ACC112 (cell line): Measurements from ENCODE around the gene CCHCR1.

ENCODE experiments used
- H2AFZ ChIP-seq: fragments of 200-600 bp; sonication (generic); one replicate; pipeline ENCODE4 v1.6.0; 2017; ENCODE audit warnings: antibody characterized with exemption, low read length; ENCODE audit not compliant: unreplicated experiment
- H3K27ac ChIP-seq: fragments of 200-600 bp; sonication (generic); 2 replicates; pipeline ENCODE4 v1.5.1; 2014; ENCODE audit warnings: low read depth, mild to moderate bottlenecking, antibody characterized with exemption, low read length, moderate library complexity
- H3K27me3 ChIP-seq: fragments of 200-600 bp; sonication (generic); 2 replicates; pipeline ENCODE4 v1.6.1; 2014; ENCODE audit warnings: mild to moderate bottlenecking, antibody characterized with exemption, low read length, moderate library complexity, mixed read lengths; ENCODE audit not compliant: insufficient read depth
- H3K36me3 ChIP-seq: fragments of 200-600 bp; sonication (generic); 2 replicates; pipeline ENCODE4 v1.6.1; 2016; ENCODE audit warnings: mild to moderate bottlenecking, antibody characterized with exemption, low read length, moderate library complexity, mixed read lengths; ENCODE audit not compliant: insufficient read depth
- H3K4me1 ChIP-seq: fragments of 200-600 bp; sonication (generic); one replicate; pipeline ENCODE4 v1.6.1; 2016; ENCODE audit warnings: low read length, mixed read lengths; ENCODE audit not compliant: insufficient read depth, unreplicated experiment, control insufficient read depth
- H3K4me3 ChIP-seq: fragments of 200-600 bp; sonication (generic); 2 replicates; pipeline ENCODE4 v1.5.1; 2014; ENCODE audit warnings: mild to moderate bottlenecking, low read depth, low read length
- H3K79me2 ChIP-seq: fragments of 200-600 bp; sonication (generic); one replicate; pipeline ENCODE4 v1.6.0; 2016; ENCODE audit warnings: low read length; ENCODE audit not compliant: control insufficient read depth, unreplicated experiment, insufficient read depth

The CCHCR1 gene

DNA sequence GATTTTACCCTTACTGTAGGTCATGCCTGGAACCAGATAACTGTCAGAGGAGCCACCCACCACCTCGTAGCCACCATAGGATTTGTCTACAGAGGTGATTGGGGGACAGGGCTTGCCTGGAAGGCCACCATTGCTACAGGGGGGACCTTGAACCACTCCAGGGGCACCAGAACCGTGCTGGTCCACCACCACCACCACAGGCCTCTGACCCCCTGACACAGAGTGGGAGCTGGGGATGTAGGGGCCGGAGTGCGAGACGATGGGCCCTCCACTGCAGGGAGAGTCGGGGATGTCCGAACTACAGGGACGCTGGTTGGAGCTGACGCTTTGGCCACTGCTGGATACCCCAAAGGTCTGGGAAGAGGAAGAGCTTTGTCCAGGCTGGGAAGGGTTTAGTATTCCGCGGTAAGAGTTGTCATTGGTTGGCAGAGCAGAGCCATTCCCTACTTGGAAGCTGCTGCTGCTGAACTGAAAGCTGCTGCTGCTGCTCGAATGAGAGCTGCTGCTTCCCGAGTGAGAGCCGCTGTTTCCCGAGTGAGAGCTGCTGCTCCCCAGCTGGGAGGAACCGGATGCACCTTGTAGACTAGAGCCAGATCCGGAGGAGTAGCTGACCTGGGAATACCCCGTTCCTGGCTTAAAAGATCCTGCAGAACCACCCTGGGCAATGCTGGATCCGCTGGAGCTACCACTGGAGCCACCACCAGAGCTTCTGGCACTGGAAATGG, 40.8 kb downstream of the CCHCR1 start:
- Histone ChIP-seq H3K4me1 (peaks cover 34% of the 10 kb centered on the region), H3K4me3 (peak overlapping the region; percentile 60), H2AFZ (no peak overlapping the region), H3K79me2 (peaks cover 7% of the 10 kb centered on the region), H3K27ac (no peak overlapping the region), H3K27me3 (no peaks in the 10 kb centered on the region), H3K36me3 (no peaks in the 10 kb centered on the region)

DNA sequence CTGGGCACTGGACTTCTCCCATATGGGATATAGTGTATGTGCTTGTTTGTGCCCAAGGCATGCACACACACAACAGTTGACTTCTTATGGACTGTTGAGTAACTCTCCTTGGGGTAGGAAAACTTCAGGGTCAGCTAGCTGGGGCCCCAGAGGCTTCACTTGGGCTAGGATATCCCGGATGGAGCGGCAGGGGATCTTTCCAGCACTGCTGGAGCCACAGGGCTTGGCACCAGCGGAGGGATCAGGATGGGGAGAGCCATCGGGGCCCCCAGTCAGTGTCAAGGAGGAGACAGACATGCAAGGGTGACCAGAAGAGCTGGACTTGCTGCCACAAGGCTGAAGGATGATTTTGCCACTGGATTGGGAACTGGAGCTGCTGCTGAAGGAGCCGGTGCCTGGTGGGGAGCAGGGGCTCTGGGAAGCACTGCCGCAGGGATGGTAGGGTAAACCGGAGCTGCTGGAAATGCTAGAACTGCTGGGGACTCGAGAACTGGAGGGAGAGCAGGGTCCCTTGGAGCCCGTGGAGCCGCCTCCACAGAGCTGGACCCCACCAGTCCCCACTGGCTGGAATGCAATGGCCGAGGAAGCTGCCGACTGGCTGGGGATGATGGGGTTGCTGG, 41.6 kb downstream of the CCHCR1 start:
- H3K79me2 ChIP-seq = peaks cover 7% of the 10 kb centered on the region
- H3K27ac ChIP-seq = no peak overlapping the region
- peak overlapping the region; percentile 73; the same call in 1 of the 2 replicates for H3K4me3 ChIP-seq

DNA sequence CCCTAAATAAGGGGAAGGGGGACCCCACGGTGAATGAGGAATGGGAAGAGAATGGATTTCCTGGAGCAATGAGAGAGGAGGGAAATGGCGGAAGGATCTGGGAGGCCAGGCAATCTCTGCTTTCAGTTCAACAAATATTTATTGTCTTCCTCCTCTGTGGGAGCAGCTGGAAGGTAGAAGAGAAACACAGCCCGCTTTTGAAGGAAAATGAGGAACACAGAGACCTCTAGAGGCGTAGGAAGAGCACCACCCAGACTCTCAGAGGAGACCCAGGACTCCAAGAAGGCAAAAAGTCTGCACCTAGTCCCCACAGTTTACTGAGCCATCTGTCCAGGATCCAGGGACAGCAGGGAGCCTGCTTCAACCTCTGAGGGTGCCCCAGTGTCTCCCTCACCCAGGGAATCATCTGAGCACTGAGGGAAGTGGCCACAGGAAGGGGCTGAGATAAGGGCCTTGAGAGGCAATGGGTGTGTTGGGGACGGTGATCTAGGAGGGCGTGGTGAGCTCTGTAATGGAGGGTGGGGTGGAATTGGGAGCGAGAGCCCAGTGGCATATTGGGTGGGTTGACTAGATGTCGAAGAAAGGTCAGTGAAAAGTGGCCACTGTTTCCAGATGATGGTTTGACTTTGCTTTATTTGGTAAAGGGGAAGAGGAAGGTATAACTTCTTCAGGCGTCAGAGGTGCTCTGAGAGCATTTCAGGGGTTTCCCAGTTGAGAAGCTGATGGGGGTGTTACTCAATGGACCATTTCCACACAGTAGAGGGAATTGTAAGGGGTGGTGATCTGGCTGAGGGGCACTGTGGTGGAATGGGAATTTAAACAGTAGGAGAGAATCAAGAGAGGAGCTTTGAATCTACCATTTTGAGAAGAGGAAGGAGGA, 42.4 kb downstream of the CCHCR1 start:
- H3K27me3 ChIP-seq = peaks cover 8% of the 10 kb centered on the region
- peaks cover 7% of the 10 kb centered on the region for H3K79me2 ChIP-seq
- H2AFZ ChIP-seq = no peak overlapping the region
- no peaks in the 10 kb centered on the region for H3K36me3 ChIP-seq
- H3K4me3 ChIP-seq = peak overlapping the region; percentile 73
- peaks cover 34% of the 10 kb centered on the region for H3K4me1 ChIP-seq
- H3K27ac ChIP-seq = peak overlapping the region; percentile 76

More for the DNA sequence above, 41.6 kb downstream of the CCHCR1 start:
- Histone ChIP-seq H3K4me1 (peaks cover 34% of the 10 kb centered on the region), H3K36me3 (no peaks in the 10 kb centered on the region), H3K27me3 (no peaks in the 10 kb centered on the region; the same call in 1 of the 2 replicates), H2AFZ (no peak overlapping the region)

DNA sequence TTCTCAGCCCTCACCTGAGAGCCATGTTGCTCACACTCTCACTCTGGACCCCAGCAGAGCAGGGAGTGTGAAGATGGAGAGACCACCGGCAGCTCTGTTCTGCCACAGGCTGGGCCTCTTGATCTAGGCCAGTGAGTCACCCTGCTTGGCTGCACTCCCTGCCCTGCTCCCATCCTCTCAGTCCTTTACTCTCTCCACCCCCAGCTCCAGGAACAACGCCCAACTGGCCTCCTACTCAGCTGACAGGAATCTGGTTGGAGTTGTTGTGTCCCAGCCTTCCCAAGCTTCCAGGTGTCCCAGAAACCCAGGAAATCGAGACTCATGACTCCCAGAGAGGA, 43.1 kb downstream of the CCHCR1 start, which contains the start of gene PSORS1C1:
TSS of gene PSORS1C1 (plus strand) at position 260 of the 338 bp plus-strand sequence. CDS start 14,833 bp downstream, outside the sequence.
- Histone ChIP-seq H3K27me3 (peaks cover 14% of the 10 kb centered on the region), H3K4me3 (peak within 1 kb of the TSS; percentile 73), H3K4me1 (peaks cover 34% of the 10 kb centered on the region), H3K79me2 (peaks cover 7% of the 10 kb centered on the region), H2AFZ (no peak within 1 kb of the TSS), H3K36me3 (no peaks in the 10 kb centered on the region), H3K27ac (peak within 1 kb of the TSS; percentile 76)

DNA sequence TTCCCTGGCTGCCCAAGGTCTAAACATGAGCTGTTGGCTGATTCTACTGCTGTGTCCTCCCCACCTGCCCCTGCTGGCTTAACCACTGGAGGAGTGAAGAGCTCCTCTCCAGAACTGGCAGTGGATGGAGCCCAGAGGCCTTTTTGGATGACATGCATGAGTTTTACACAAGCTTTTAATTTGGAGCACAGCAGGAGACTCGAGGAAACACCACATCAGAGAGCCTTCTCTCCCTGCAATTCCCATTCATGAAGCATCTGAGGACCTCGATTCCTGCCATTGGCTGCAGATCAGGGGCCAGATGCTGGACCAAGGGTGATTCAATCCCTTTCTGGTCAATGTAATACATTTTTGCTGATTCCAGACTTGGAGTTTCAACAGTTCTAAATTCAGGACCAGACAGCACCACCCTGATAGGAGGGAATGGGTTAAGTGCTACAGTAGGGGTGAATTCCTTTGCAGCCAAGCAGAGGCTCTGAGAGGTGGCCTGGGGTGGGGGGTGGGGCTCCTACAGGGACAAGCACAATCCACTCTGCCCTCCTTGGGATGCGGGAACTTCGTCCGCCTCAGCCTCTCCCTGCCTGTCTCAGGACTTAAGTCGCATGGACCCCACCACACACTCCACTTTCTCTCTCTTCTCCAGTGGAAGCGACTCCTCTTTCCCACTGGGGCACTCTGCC, 43.6 kb downstream of the CCHCR1 start:
- Histone ChIP-seq H3K79me2 (peaks cover 7% of the 10 kb centered on the region), H3K27ac (peak overlapping the region; percentile 76), H3K27me3 (peaks cover 14% of the 10 kb centered on the region), H3K36me3 (no peaks in the 10 kb centered on the region), H3K4me3 (peak overlapping the region; percentile 73; the same call in 1 of the 2 replicates), H2AFZ (no peak overlapping the region), H3K4me1 (peaks cover 34% of the 10 kb centered on the region)

DNA sequence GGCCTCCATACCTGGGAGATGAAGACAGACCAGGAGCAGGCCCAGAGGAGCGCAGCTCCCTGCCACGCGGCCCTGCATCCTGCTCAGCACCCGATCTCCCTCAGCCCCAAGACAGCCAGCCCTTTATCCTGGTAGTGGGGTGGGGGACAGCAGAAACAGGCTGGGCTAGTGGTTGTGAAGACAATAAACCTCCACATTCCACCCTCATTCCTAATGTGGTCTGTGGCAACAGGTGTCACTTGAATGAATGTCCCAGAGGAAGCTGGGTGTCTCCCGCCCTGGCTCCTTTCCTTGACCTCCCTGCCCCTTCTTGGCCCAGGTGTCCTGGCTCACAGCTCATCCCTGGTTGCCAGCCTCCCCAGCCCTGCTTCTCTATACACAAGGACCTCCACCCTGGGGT, 45.1 kb downstream of the CCHCR1 start, which contains the start of gene C6orf15:
TSS of gene C6orf15 (minus strand) at position 98 of the 400 bp plus-strand sequence. CDS start at position 78, 20 bp downstream.
- Histone ChIP-seq H3K4me3 (no peak within 1 kb of the TSS), H3K27me3 (peaks cover 14% of the 10 kb centered on the region), H3K4me1 (peaks cover 33% of the 10 kb centered on the region), H3K27ac (no peak within 1 kb of the TSS), H2AFZ (no peak within 1 kb of the TSS), H3K36me3 (no peaks in the 10 kb centered on the region), H3K79me2 (peaks cover 7% of the 10 kb centered on the region)

DNA sequence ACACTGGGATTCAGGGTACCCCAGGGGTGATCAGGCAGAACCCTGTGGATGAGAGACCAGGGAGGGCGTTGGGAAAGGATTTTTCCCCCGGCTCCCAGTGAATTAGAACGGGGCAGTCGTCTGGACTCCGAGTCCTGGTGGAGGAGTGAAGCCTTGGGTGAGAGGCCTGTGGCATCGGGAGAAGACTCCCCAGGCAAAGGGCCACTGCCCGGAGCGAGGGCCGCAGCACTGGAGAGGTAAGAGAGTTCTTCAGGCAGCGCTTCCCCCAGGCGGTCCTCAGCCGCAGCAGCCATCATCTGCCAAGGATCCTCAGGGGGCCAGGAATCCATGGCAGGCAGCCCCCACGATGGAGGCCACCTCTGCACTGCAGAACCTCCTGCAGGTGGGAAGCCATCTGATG, 45.9 kb downstream of the CCHCR1 start:
- no peaks in the 10 kb centered on the region for H3K36me3 ChIP-seq
- peaks cover 25% of the 10 kb centered on the region for H3K4me1 ChIP-seq
- peaks cover 7% of the 10 kb centered on the region for H3K79me2 ChIP-seq
- no peak overlapping the region for H2AFZ ChIP-seq
- H3K4me3 ChIP-seq = no peak overlapping the region
- H3K27me3 ChIP-seq = peaks cover 14% of the 10 kb centered on the region
- H3K27ac ChIP-seq = no peak overlapping the region

DNA sequence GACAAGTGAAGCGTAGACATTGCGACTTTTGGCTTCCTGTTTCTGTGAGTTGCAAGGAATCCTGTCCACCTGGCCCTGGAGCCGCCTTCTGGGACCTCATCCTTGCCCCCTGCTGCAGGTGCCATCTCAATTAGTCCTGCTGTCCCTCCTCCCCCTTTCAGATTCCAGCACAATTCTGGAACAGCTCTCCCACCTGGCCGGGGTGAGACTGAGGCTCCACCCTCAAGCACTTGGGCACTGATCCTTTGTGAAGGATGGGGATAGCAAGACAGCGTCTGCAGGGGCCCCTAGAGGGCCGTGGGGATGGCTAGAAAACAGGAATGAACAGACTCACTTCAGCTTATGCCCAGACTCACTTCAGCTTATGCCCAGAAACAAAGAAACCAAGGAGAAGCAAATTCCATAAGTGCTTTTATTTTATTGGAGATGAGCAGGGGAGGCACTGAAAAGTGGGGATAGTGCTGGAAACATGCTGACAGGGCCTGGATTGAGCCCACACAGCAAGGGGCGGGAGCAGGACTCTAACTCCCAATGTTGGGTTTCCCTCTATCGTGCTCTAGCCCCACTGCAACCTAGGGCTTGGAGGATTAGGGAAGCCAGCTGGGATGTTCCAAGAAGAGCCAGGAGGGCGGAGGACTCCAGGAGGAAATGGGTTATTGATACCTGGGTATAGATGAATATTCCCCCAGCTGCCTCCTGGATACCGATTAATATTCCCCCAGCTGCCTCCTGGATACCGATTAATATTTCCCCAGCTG, 46.6 kb downstream of the CCHCR1 start:
- no peaks in the 10 kb centered on the region for H3K36me3 ChIP-seq
- peaks cover 14% of the 10 kb centered on the region for H3K27me3 ChIP-seq
- H3K79me2 ChIP-seq = peaks cover 5% of the 10 kb centered on the region
- H3K4me3 ChIP-seq = no peak overlapping the region
- no peak overlapping the region for H2AFZ ChIP-seq
- H3K27ac ChIP-seq = no peak overlapping the region
- H3K4me1 ChIP-seq = peaks cover 18% of the 10 kb centered on the region

DNA sequence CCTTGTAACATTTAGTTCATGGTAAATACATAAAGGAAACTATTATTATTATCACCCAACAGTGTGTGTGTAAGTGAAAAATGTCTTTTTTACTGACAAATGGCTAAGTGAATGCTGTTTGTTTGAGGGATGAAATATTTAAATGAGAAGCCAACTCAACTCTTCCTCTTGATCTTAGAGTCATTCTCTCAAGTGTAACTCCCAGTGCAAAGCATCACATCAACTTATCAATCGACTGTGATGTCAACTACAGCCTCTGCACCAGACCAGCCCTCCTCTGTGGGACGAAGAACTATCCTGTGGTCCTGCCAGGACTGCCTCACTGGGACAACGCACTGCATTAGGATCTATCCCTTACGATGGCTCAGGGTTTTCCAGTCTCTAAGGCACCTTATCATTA, 50.5 kb downstream of the CCHCR1 start:
- Histone ChIP-seq H3K4me3 (no peak overlapping the region), H3K79me2 (no peaks in the 10 kb centered on the region), H3K36me3 (no peaks in the 10 kb centered on the region), H3K27ac (no peak overlapping the region), H2AFZ (no peak overlapping the region), H3K4me1 (no peaks in the 10 kb centered on the region), H3K27me3 (peaks cover 14% of the 10 kb centered on the region)
